ENCODE results near the gene AKAP7.

The AKAP7 gene

DNA sequence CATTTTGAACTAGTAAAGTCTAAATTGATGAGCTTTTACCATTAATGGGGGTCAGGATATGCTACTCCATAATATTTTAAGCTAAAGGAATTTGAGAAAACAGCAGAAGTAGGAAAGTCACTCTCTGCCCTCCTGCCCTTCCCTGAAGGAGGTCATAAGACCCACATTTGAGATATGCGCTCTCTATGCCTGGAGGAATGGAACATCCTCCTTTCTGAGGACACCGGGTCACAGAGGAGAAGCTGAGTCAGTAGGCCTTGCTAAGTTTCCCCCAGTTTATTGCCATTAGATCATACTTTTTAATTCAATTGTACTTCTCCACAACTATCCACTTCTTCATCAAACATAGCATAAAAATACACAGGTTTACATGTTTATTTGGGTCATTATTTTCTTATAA is 40.3 kb downstream of the AKAP7 start:
- H3K9me3 ChIP-seq (ENCODE audit: control insufficient read depth, low read length) = no peaks in the 10 kb centered on the region
- no peak overlapping the region for H3K4me3 ChIP-seq (ENCODE audit: low read depth, low read length)
- no peak overlapping the region for H3K27ac ChIP-seq
- no peak overlapping the region for H2AFZ ChIP-seq
- H3K27me3 ChIP-seq (ENCODE audit: control insufficient read depth, insufficient read depth, low read length) = no peaks in the 10 kb centered on the region
- H3K9ac ChIP-seq = no peak overlapping the region
- TF ChIP-seq, protein P1, sequence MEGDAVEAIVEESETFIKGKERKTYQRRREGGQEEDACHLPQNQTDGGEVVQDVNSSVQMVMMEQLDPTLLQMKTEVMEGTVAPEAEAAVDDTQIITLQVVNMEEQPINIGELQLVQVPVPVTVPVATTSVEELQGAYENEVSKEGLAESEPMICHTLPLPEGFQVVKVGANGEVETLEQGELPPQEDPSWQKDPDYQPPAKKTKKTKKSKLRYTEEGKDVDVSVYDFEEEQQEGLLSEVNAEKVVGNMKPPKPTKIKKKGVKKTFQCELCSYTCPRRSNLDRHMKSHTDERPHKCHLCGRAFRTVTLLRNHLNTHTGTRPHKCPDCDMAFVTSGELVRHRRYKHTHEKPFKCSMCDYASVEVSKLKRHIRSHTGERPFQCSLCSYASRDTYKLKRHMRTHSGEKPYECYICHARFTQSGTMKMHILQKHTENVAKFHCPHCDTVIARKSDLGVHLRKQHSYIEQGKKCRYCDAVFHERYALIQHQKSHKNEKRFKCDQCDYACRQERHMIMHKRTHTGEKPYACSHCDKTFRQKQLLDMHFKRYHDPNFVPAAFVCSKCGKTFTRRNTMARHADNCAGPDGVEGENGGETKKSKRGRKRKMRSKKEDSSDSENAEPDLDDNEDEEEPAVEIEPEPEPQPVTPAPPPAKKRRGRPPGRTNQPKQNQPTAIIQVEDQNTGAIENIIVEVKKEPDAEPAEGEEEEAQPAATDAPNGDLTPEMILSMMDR (IDR thresholded peaks at IDR 0.05) = no peak
- no peaks in the 10 kb centered on the region for H3K4me1 ChIP-seq
- no peaks in the 10 kb centered on the region for H3K79me2 ChIP-seq
- H3K4me2 ChIP-seq (ENCODE audit: low read length) = no peak overlapping the region
- H3K36me3 ChIP-seq (ENCODE audit: control insufficient read depth, insufficient read depth, low read length) = no peaks in the 10 kb centered on the region

DNA sequence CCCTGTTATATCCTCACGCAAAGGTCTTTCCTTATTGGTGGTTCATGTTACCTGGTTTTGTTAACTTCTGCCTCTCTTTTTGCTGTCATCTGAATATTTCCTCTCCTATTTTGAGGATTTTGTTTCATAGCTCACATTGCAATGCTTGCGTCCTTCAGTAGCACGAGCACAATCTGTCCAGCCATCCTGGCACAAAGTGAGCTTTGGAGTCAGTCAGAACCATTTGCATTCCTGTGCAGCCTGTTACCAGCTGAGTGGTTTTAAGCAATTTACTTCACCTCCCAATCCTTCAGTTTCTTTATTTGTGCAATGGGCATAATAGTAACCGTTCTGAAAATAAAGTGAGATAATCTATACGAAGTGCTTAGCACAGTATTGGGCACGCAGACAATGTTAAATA is 42.7 kb downstream of the AKAP7 start:
- no peak overlapping the region for H3K27ac ChIP-seq
- H3K9ac ChIP-seq = no peak overlapping the region
- H3K4me2 ChIP-seq (ENCODE audit: low read length) = no peak overlapping the region
- H3K27me3 ChIP-seq (ENCODE audit: control insufficient read depth, insufficient read depth, low read length) = no peaks in the 10 kb centered on the region
- H3K4me3 ChIP-seq (ENCODE audit: low read depth, low read length) = no peak overlapping the region
- no peaks in the 10 kb centered on the region for H3K79me2 ChIP-seq
- TF ChIP-seq, protein P1 (IDR thresholded peaks at IDR 0.05) = no peak
- no peaks in the 10 kb centered on the region for H3K36me3 ChIP-seq (ENCODE audit: control insufficient read depth, insufficient read depth, low read length)
- no peak overlapping the region for H2AFZ ChIP-seq
- no peaks in the 10 kb centered on the region for H3K9me3 ChIP-seq (ENCODE audit: control insufficient read depth, low read length)
- no peaks in the 10 kb centered on the region for H3K4me1 ChIP-seq

DNA sequence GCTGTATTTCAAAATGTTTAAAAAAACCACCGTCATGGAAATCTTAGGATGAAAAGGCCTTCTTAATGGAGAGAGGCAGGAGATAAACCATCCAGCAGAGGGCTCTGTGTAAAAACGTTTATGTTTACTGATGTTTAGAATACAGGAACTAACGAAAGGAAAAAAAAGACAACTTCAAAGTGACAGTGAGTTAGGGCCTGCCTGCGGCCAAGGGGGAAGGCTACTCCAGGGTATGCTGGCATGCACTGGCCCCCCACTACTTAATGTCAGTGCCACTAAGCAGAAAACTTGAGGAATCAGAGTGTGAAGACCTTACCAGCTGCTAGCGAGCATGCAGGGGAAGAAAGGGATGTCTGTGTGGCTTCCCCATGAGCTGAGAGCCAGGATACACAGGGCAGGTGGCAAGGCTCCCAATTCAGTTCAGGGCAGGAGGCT is 47.7 kb downstream of the AKAP7 start:
- H3K9ac ChIP-seq = no peak overlapping the region
- H3K9me3 ChIP-seq (ENCODE audit: control insufficient read depth, low read length) = no peaks in the 10 kb centered on the region
- TF ChIP-seq, protein P1 (IDR thresholded peaks at IDR 0.05) = no peak
- H3K36me3 ChIP-seq (ENCODE audit: control insufficient read depth, insufficient read depth, low read length) = no peaks in the 10 kb centered on the region
- H3K4me3 ChIP-seq (ENCODE audit: low read depth, low read length) = no peak overlapping the region
- no peaks in the 10 kb centered on the region for H3K4me1 ChIP-seq
- no peak overlapping the region for H3K4me2 ChIP-seq (ENCODE audit: low read length)
- no peaks in the 10 kb centered on the region for H3K27me3 ChIP-seq (ENCODE audit: control insufficient read depth, insufficient read depth, low read length)
- H2AFZ ChIP-seq = no peak overlapping the region
- H3K27ac ChIP-seq = no peak overlapping the region
- H3K79me2 ChIP-seq = no peaks in the 10 kb centered on the region

DNA sequence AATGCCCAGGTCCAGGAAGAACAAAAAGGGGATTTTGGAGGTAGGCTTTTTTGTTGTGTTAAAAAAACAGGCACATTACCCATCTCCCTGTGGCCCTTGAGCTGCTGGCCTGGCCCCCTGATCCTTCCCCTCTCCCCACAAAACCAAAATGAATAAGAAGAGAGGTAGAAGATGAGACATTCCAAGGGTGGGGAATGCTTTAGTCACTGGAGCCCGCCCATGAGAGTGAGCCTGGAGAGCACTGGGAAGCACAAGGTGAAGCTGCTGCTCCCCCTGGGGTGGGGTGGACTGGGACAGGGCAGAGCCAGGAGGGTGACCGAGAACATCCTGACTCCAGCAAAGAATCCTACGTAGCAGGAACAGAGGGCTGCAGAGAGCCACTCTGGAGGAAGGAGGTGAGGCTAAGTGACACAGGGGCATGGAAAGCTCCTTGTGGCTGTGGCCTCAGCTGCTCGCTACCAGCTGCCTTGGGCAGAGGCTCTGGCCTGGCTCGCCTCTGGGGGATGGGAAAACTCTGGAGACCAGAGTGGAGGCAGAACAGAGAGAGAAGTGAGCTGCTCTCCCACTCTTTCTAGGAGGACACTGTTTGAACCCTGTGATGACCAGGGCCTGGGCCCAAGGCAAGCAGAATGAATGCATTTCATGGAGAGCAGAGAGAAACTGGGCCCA is 48.3 kb downstream of the AKAP7 start:
- TF ChIP-seq, protein P1 (IDR thresholded peaks at IDR 0.05) = no peak
- Histone ChIP-seq H3K79me2 (no peaks in the 10 kb centered on the region), H3K4me1 (no peaks in the 10 kb centered on the region), H3K9me3 (ENCODE audit: control insufficient read depth, low read length) (no peaks in the 10 kb centered on the region), H3K4me2 (ENCODE audit: low read length) (no peak overlapping the region), H3K4me3 (ENCODE audit: low read depth, low read length) (no peak overlapping the region), H3K36me3 (ENCODE audit: control insufficient read depth, insufficient read depth, low read length) (no peaks in the 10 kb centered on the region), H2AFZ (no peak overlapping the region), H3K27ac (no peak overlapping the region), H3K9ac (no peak overlapping the region), H3K27me3 (ENCODE audit: control insufficient read depth, insufficient read depth, low read length) (no peaks in the 10 kb centered on the region)

DNA sequence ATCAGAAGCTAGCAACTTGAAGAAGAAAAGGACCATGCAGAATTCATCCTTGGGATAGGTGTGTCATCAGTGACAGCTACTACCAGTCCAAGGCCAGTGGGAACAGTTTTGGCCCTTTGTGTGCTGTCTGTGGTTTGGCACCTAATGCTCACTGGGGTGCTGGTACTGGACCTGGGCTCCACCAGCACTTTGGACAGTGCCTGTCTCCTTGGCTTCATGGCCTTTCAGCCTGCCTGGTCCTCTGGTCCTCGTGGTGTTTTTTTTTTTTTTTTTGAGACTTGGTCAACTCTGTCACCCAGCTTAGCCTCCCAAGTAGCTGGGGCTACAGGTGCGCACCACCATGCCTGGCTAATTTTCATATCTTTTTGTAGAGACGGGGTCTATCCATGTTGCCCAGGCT is 56.3 kb downstream of the AKAP7 start:
- no peaks in the 10 kb centered on the region for H3K9me3 ChIP-seq (ENCODE audit: control insufficient read depth, low read length)
- no peak overlapping the region for H3K9ac ChIP-seq
- no peak overlapping the region for H3K4me2 ChIP-seq (ENCODE audit: low read length)
- H3K4me3 ChIP-seq (ENCODE audit: low read depth, low read length) = no peak overlapping the region
- no peak overlapping the region for H2AFZ ChIP-seq
- H3K79me2 ChIP-seq = no peaks in the 10 kb centered on the region
- H3K27ac ChIP-seq = no peak overlapping the region
- no peaks in the 10 kb centered on the region for H3K27me3 ChIP-seq (ENCODE audit: control insufficient read depth, insufficient read depth, low read length)
- no peaks in the 10 kb centered on the region for H3K36me3 ChIP-seq (ENCODE audit: control insufficient read depth, insufficient read depth, low read length)
- H3K4me1 ChIP-seq = no peaks in the 10 kb centered on the region
- TF ChIP-seq, protein P1 (IDR thresholded peaks at IDR 0.05) = no peak

Measured in parathyroid adenoma (tissue), 2 donors.